Tongue (tissue), 2 donors: ENCODE results near the gene KLK15. TPM values are rescaled to one million over a fixed set of nuclear protein-coding genes. Genes with fewer than 3 reads are reported as not detected.

Experiments
- DNase-seq: peaks from one replicate; pipeline ENCODE4 v3.0.0-alpha.2; 2015
- total RNA-seq: library from RNA; depleted of rRNA; stranded (reverse); fragments of >200 nt; gene quantifications from one replicate; pipeline ENCODE4 v1.2.3, GENCODE V29; 2014

KLK15 gene
- total RNA-seq = not detected

GRCh38 chr19:50833117-50833801 is at the start of gene KLK15:
Gene KLK15, minus strand, starts transcription at chr19:50833574. Its CDS starts 2,082 bp downstream, at chr19:50831492.
- no peak for DNase-seq

GRCh38 chr19:50882188-50882587 is 48.8 kb upstream of the KLK15 start:
- no peak for DNase-seq

GRCh38 chr19:50880241-50880640 is 46.9 kb upstream of the KLK15 start:
- no peak for DNase-seq

GRCh38 chr19:50878851-50879250 is 45.5 kb upstream of the KLK15 start:
- DNase-seq = no peak

GRCh38 chr19:50877338-50877737 is 44.0 kb upstream of the KLK15 start:
- DNase-seq = no peak

GRCh38 chr19:50876456-50876855 is 43.1 kb upstream of the KLK15 start:
- DNase-seq = peak; percentile 23

- no peak for DNase-seq
These were observed 42.5 kb upstream of the KLK15 start for GRCh38 chr19:50875795-50876422.

GRCh38 chr19:50874211-50874610 is 40.8 kb upstream of the KLK15 start:
- DNase-seq = no peak

- no peak for DNase-seq
These were observed 39.7 kb upstream of the KLK15 start, which contains the start of gene KLK2 for GRCh38 chr19:50873056-50873455. Gene KLK2, plus strand, starts transcription at chr19:50873439. Its CDS starts 35 bp downstream, at chr19:50873474.

GRCh38 chr19:50870417-50871089 is 37.2 kb upstream of the KLK15 start:
- no peak for DNase-seq

- DNase-seq = no peak
These were observed 36.1 kb upstream of the KLK15 start for GRCh38 chr19:50869479-50869878.

- no peak for DNase-seq
These were observed 28.3 kb upstream of the KLK15 start for GRCh38 chr19:50861496-50862286.

- DNase-seq = no peak
These were observed 27.6 kb upstream of the KLK15 start for GRCh38 chr19:50861010-50861409.

- DNase-seq = no peak
These were observed 26.5 kb upstream of the KLK15 start for GRCh38 chr19:50859849-50860248.

GRCh38 chr19:50858886-50859285 is 25.5 kb upstream of the KLK15 start:
- DNase-seq = no peak

- DNase-seq = no peak
These were observed 24.0 kb upstream of the KLK15 start for GRCh38 chr19:50857366-50857765.

- DNase-seq = no peak
These were observed 21.4 kb upstream of the KLK15 start, which contains the start of gene KLK3 for GRCh38 chr19:50854636-50855410. Gene KLK3, plus strand, starts transcription at chr19:50854915. Its CDS starts 41 bp downstream, at chr19:50854956.

GRCh38 chr19:50851620-50852019 is 18.2 kb upstream of the KLK15 start:
- no peak for DNase-seq

GRCh38 chr19:50850738-50851137 is 17.4 kb upstream of the KLK15 start:
- DNase-seq = no peak

- DNase-seq = no peak
These were observed 11.0 kb upstream of the KLK15 start for GRCh38 chr19:50844296-50844935.

GRCh38 chr19:50843701-50844221 is 10.4 kb upstream of the KLK15 start:
- DNase-seq = no peak
